Gastrocnemius medialis (tissue), 4 donors: ENCODE measurements around the gene IL24. TPM values are rescaled to one million over a fixed set of nuclear protein-coding genes. Genes with fewer than 3 reads are reported as not detected.

Experiments used
- ATAC-seq, 2 donors: fragments of 150-250 bp; one replicate each; pipeline ENCODE4 v1.9.1; 2016
- DNase-seq, 2 donors: peaks; one replicate each; pipeline ENCODE4 v3.0.0-alpha.2; 2019
- H3K27ac ChIP-seq, 4 donors: fragments of 200-600 bp; sonication (generic); 1 replicate in 1 of 4; 2 replicates in 3 of 4; pipeline ENCODE4 v1.5.1; 2016 to 2018; ENCODE audit warnings: mild to moderate bottlenecking in 2 of 4, moderate library complexity in 1 of 4
- H3K27me3 ChIP-seq, 3 donors: fragments of 200-600 bp; sonication (generic) in 2 of 3; 1 replicate in 1 of 3; 2 replicates in 2 of 3; pipeline versions ENCODE4 v1.5.1 to v1.6.0; 2016 to 2019; ENCODE audit warnings: mild to moderate bottlenecking in 1 of 3, moderate library complexity in 1 of 3
- H3K36me3 ChIP-seq, 2 donors: fragments of 200-600 bp; sonication (generic) in 1 of 2; one replicate each; pipeline ENCODE4 v1.5.1; 2017 to 2018
- H3K4me1 ChIP-seq, 2 donors: fragments of 200-600 bp; sonication (generic) in 1 of 2; one replicate each; pipeline ENCODE4 v1.5.1; 2016 to 2017; ENCODE audit warnings: mild to moderate bottlenecking in 2 of 2
- H3K4me3 ChIP-seq, 4 donors: fragments of 200-600 bp; sonication (generic) in 3 of 4; 1 replicate in 1 of 4; 2 replicates in 3 of 4; pipeline ENCODE4 v1.5.1; 2016 to 2019; ENCODE audit warnings: mild to moderate bottlenecking in 2 of 4
- H3K9me3 ChIP-seq, 3 donors: fragments of 200-600 bp; sonication (generic) in 2 of 3; 1 replicate in 1 of 3; 2 replicates in 2 of 3; pipeline ENCODE4 v1.5.1; 2016 to 2019
- CTCF ChIP-seq, 5 experiments: fragments of 450-650 bp in 3 of 5; fragments of 200-600 bp in 2 of 5; sonication (generic) in 2 of 5; IDR thresholded peaks in 4 of 5; conservative IDR thresholded peaks in 1 of 5; 1 replicate in 4 of 5; 2 replicates in 1 of 5; pipeline ENCODE4 v1.5.1; 2016 to 2019; ENCODE audit warnings: antibody characterized with exemption in 5 of 5, mild to moderate bottlenecking in 3 of 5, moderate library complexity in 3 of 5
- POLR2A ChIP-seq, 2 donors: fragments of 450-650 bp; IDR thresholded peaks; one replicate each; pipeline ENCODE4 v1.6.1; 2017; ENCODE audit warnings: antibody characterized with exemption in 2 of 2, mild to moderate bottlenecking in 2 of 2, moderate library complexity in 2 of 2
- in situ Hi-C, 4 donors: fragments of 200-750 bp; cut with MboI; loops; one replicate each; pipeline versions ENCODE4 v1.15.0 to v1.8.0; 2017; ENCODE audit warnings: low sequenced_read_pairs in 4 of 4
- intact Hi-C: fragments of 100-400 bp; cut with DNase I; formaldehyde crosslinking; loops from one replicate; pipeline ENCODE4 v1.15.1; 2023; ENCODE audit warnings: low total_unique reads
- total RNA-seq, 4 donors: library from RNA; depleted of rRNA; stranded (reverse); fragments of >200 nt; gene quantifications; one replicate each; pipeline versions ENCODE4 v1.1.0 to v1.2.3, GENCODE V29; 2016

The IL24 gene
- total RNA-seq, 4 donors from 2014 or later = not detected

- intact Hi-C loops = no loop called here
These were observed 30.0 kb upstream of the IL24 start for GRCh38 chr1:206867239-206867638.

GRCh38 chr1:206867716-206868115 is 29.5 kb upstream of the IL24 start:
- no peak for DNase-seq
- in situ Hi-C loops = loop anchor here (10.0 kb wide), 1 partner anchor 47 kb away; no protein-coding TSS in a partner anchor
- no peaks in the 10 kb centered on the region for H3K36me3 ChIP-seq
- no peaks in the 10 kb centered on the region for H3K27me3 ChIP-seq
- no peak for TF ChIP-seq POLR2A (IDR thresholded peaks at IDR 0.05)
- TF ChIP-seq CTCF (IDR thresholded peaks at IDR 0.05 in 4 of 5, conservative IDR thresholded peaks at IDR 0.05 in 1 of 5) = no peak
- intact Hi-C loops = no loop called here
- H3K9me3 ChIP-seq = no peaks in the 10 kb centered on the region
- no peak overlapping the region for H3K4me3 ChIP-seq
- ATAC-seq = no peak
- H3K4me1 ChIP-seq = peaks cover 0 to 3% of the 10 kb centered on the region in 2 donors
- H3K27ac ChIP-seq = no peak overlapping the region

More at GRCh38 chr1:206867239-206867638, 30.0 kb upstream of the IL24 start:
- Histone ChIP-seq H3K27ac (no peak overlapping the region), H3K4me1 (peaks cover 0 to 3% of the 10 kb centered on the region in 2 donors), H3K9me3 (no peaks in the 10 kb centered on the region), H3K27me3 (no peaks in the 10 kb centered on the region), H3K4me3 (no peak overlapping the region), H3K36me3 (no peaks in the 10 kb centered on the region)
- DNase-seq (no peak), ATAC-seq (no peak)
- in situ Hi-C loops = loop anchor here (10.0 kb wide), 1 partner anchor 48 kb away; no protein-coding TSS in a partner anchor
- TF ChIP-seq POLR2A (IDR thresholded peaks at IDR 0.05) = no peak
- no peak for TF ChIP-seq CTCF (IDR thresholded peaks at IDR 0.05 in 4 of 5, conservative IDR thresholded peaks at IDR 0.05 in 1 of 5)

- no peaks in the 10 kb centered on the region for H3K27me3 ChIP-seq
- TF ChIP-seq POLR2A (IDR thresholded peaks at IDR 0.05) (no peak), CTCF (IDR thresholded peaks at IDR 0.05 in 4 of 5, conservative IDR thresholded peaks at IDR 0.05 in 1 of 5) (no peak)
- no peak for ATAC-seq
- H3K4me1 ChIP-seq = peaks cover 0 to 3% of the 10 kb centered on the region in 2 donors
- H3K9me3 ChIP-seq = no peaks in the 10 kb centered on the region
- DNase-seq = no peak
- H3K27ac ChIP-seq = no peak overlapping the region
- in situ Hi-C loops (loop anchor here (10.0 kb wide), 1 partner anchor 47 kb away; no protein-coding TSS in a partner anchor), intact Hi-C loops (no loop called here)
- H3K4me3 ChIP-seq = no peak overlapping the region
- no peaks in the 10 kb centered on the region for H3K36me3 ChIP-seq
These were observed 29.0 kb upstream of the IL24 start for GRCh38 chr1:206868264-206868663.

- ATAC-seq = peak; percentile 58 to 70
- in situ Hi-C loops = no loop called here
- no peak overlapping the region for H3K27ac ChIP-seq
- H3K9me3 ChIP-seq = peaks cover 0 to 5% (median 0%) of the 10 kb centered on the region in 3 donors
- TF ChIP-seq CTCF (IDR thresholded peaks at IDR 0.05 in 4 of 5, conservative IDR thresholded peaks at IDR 0.05 in 1 of 5) (no peak), POLR2A (IDR thresholded peaks at IDR 0.05) (no peak)
- no peaks in the 10 kb centered on the region for H3K27me3 ChIP-seq
- H3K4me1 ChIP-seq = no peaks in the 10 kb centered on the region
- H3K4me3 ChIP-seq = no peak overlapping the region
- H3K36me3 ChIP-seq = no peaks in the 10 kb centered on the region
- intact Hi-C loops = no loop called here
- no peak for DNase-seq
These were observed 25.1 kb upstream of the IL24 start for GRCh38 chr1:206872139-206872538.
